GM19043 (cell line): ENCODE results near the gene ZBTB16.

Experiments
- ATAC-seq: cut with Tn5 transposase; IDR thresholded peaks from one replicate; pipeline ENCODE4 v1.9.1; 2021; ENCODE audit warnings: low read depth; ENCODE audit not compliant: unreplicated experiment

Gene ZBTB16

GRCh38 chr11:114099392-114100178, 40.1 kb downstream of the ZBTB16 start:
- no peak for ATAC-seq

- no peak for ATAC-seq
These were observed 43.7 kb downstream of the ZBTB16 start for GRCh38 chr11:114102993-114103896.

GRCh38 chr11:114105611-114106010, 46.1 kb downstream of the ZBTB16 start:
- no peak for ATAC-seq

GRCh38 chr11:114106047-114106446, 46.5 kb downstream of the ZBTB16 start:
- no peak for ATAC-seq

- no peak for ATAC-seq
These were observed 47.5 kb downstream of the ZBTB16 start for GRCh38 chr11:114106986-114107385.

- no peak for ATAC-seq
These were observed 49.1 kb downstream of the ZBTB16 start for GRCh38 chr11:114108501-114109205.

- no peak for ATAC-seq
These were observed 49.9 kb downstream of the ZBTB16 start for GRCh38 chr11:114109206-114110090.

GRCh38 chr11:114110123-114110522, 50.6 kb downstream of the ZBTB16 start:
- no peak for ATAC-seq

GRCh38 chr11:114110952-114111947, 51.7 kb downstream of the ZBTB16 start:
- no peak for ATAC-seq

GRCh38 chr11:114115451-114115928, 56.0 kb downstream of the ZBTB16 start:
- ATAC-seq: no peak

- no peak for ATAC-seq
These were observed 56.8 kb downstream of the ZBTB16 start for GRCh38 chr11:114116357-114116756.

GRCh38 chr11:114116800-114117199, 57.3 kb downstream of the ZBTB16 start:
- no peak for ATAC-seq

GRCh38 chr11:114120606-114121005, 61.1 kb downstream of the ZBTB16 start:
- ATAC-seq: no peak

GRCh38 chr11:114121138-114121537, 61.6 kb downstream of the ZBTB16 start:
- no peak for ATAC-seq

- no peak for ATAC-seq
These were observed 62.4 kb downstream of the ZBTB16 start for GRCh38 chr11:114121804-114122504.

GRCh38 chr11:114122686-114123085, 63.2 kb downstream of the ZBTB16 start:
- ATAC-seq: no peak

- ATAC-seq: no peak
These were observed 64.3 kb downstream of the ZBTB16 start for GRCh38 chr11:114123692-114124330.
